ENCODE data around the gene SPATS2. TPM values are rescaled to one million over a fixed set of nuclear protein-coding genes. Genes with fewer than 3 reads are reported as not detected.

SPATS2 gene
- polyA plus RNA-seq, 1 of the 3 experiments (the other 2 are of a cell fraction), result 72.9 TPM

GRCh38 chr12:49346659-49347310 is 20.5 kb upstream of the SPATS2 start, which contains the start of gene DNAJC22:
Gene DNAJC22, plus strand, starts transcription at chr12:49346888. Its CDS starts 1,985 bp downstream, at chr12:49348873.
- POLR2A ChIA-PET, result interaction anchor here (0.9 to 1.5 kb wide), 4 partner anchors 10 to 216 kb away, joined by 3 to 7 read pairs (median 3); partner anchors contain the start of genes C1QL4 and TUBA1B
- Histone ChIP-seq H3K4me1 (ENCODE audit: control insufficient read depth in 1 of 2, insufficient read depth in 2 of 2, low read depth in 1 of 2, low read length in 1 of 2) (peaks cover 15 to 38% of the 10 kb centered on the region in 2 experiments; a peak in 2 of 4 replicates), H4K20me1 (ENCODE audit: insufficient read depth) (no peaks in the 10 kb centered on the region), H3K79me2 (ENCODE audit: insufficient read depth) (no peaks in the 10 kb centered on the region), H3K4me2 (peak within 1 kb of the TSS; percentile 58), H2AFZ (ENCODE audit: low read depth) (peak within 1 kb of the TSS; percentile 71; the same call in 1 of the 2 replicates), H3K9me2 (no peaks in the 10 kb centered on the region), H3K27me3 (ENCODE audit: insufficient read depth) (peaks cover 5% of the 10 kb centered on the region; the same call in 1 of the 2 replicates), H3K36me3 (replicated peaks in 1 of 2; ENCODE audit: control insufficient read depth in 1 of 2, insufficient read depth in 2 of 2, low read length in 1 of 2) (no peaks in the 10 kb centered on the region), H3K4me3 (ENCODE audit: low read depth in 2 of 2, low read length in 1 of 2) (peak within 1 kb of the TSS; percentile 27 to 54), H3F3A (replicated peaks; ENCODE audit: insufficient read depth) (peaks cover 8% of the 10 kb centered on the region), H3K27ac (ENCODE audit: low read depth in 2 of 2, low read length in 1 of 2) (no peak within 1 kb of the TSS), H3K9ac (no peak within 1 kb of the TSS), H3K9me3 (no peaks in the 10 kb centered on the region)
- CTCF ChIA-PET, result interaction anchor here (0.6 to 10.6 kb wide), 58 partner anchors 10 to 1475 kb away, joined by 3 to 256 read pairs (median 5); partner anchors contain the start of genes C1QL4, KCNH3, MCRS1 and PRPF40B
- no peak for TF ChIP-seq TEAD4 (IDR thresholded peaks at IDR 0.05; ENCODE audit: borderline replicate concordance, insufficient read depth)
- no peak for TF ChIP-seq JUND (IDR thresholded peaks at IDR 0.05)
- no peak for TF ChIP-seq RXRA (IDR thresholded peaks at IDR 0.05; ENCODE audit: borderline replicate concordance, low read depth)
- no peak for DNase-seq
- 18% methylated on average over 31 of the region's 47 CpGs for WGBS (ENCODE audit: low lambda C conversion rate)

- H3K4me3 ChIP-seq (ENCODE audit: low read depth in 2 of 2, low read length in 1 of 2), result peak overlapping the region; percentile 19 to 50
- peak overlapping the region; percentile 45; the same call in 1 of the 2 replicates for H3K9ac ChIP-seq
- H3K4me1 ChIP-seq (ENCODE audit: control insufficient read depth in 1 of 2, insufficient read depth in 2 of 2, low read depth in 1 of 2, low read length in 1 of 2), result peaks cover 15 to 38% of the 10 kb centered on the region in 2 experiments; a peak in 2 of 4 replicates
- 32% methylated on average over 26 of the region's 37 CpGs for WGBS (ENCODE audit: low lambda C conversion rate)
- H3K9me2 ChIP-seq, result no peaks in the 10 kb centered on the region
- no peaks in the 10 kb centered on the region for H3K9me3 ChIP-seq
- ChIA-PET POLR2A (interaction anchor here (0.9 to 1.0 kb wide), 4 partner anchors 11 to 217 kb away, joined by 3 to 7 read pairs (median 3); partner anchors contain the start of genes C1QL4 and TUBA1B), CTCF (interaction anchor here (0.5 to 10.6 kb wide), 74 partner anchors 10 to 1476 kb away, joined by 3 to 256 read pairs (median 4); partner anchors contain the start of genes C1QL4, KCNH3, MCRS1 and PRPF40B)
- no peaks in the 10 kb centered on the region for H3K36me3 ChIP-seq (replicated peaks in 1 of 2; ENCODE audit: control insufficient read depth in 1 of 2, insufficient read depth in 2 of 2, low read length in 1 of 2)
- peak overlapping the region; percentile 60; the same call in 1 of the 2 replicates for H2AFZ ChIP-seq (ENCODE audit: low read depth)
- H3K27me3 ChIP-seq (ENCODE audit: insufficient read depth), result peaks cover 5% of the 10 kb centered on the region; the same call in 1 of the 2 replicates
- peak overlapping the region; percentile 58 for H3K4me2 ChIP-seq
- peaks cover 5% of the 10 kb centered on the region for H3F3A ChIP-seq (replicated peaks; ENCODE audit: insufficient read depth)
- no peaks in the 10 kb centered on the region for H3K79me2 ChIP-seq (ENCODE audit: insufficient read depth)
- no peaks in the 10 kb centered on the region for H4K20me1 ChIP-seq (ENCODE audit: insufficient read depth)
- no peak overlapping the region for H3K27ac ChIP-seq (ENCODE audit: low read depth in 2 of 2, low read length in 1 of 2)
- peak; percentile 97 for DNase-seq
- no peak for TF ChIP-seq TCF12 (IDR thresholded peaks at IDR 0.05)
- no peak for TF ChIP-seq MXI1 (IDR thresholded peaks at IDR 0.05; ENCODE audit: low read depth, low read length)
- TF ChIP-seq FOSL2 (IDR thresholded peaks at IDR 0.05; ENCODE audit: borderline replicate concordance, low read depth), result no peak
- no peak for TF ChIP-seq MEF2A (IDR thresholded peaks at IDR 0.05; ENCODE audit: borderline replicate concordance, low read depth)
- TF ChIP-seq MAX (IDR thresholded peaks at IDR 0.05; ENCODE audit: low read depth), result peak; percentile 27; the same call in 1 of the 2 replicates
- TF ChIP-seq ELF1 (IDR thresholded peaks at IDR 0.05), result no peak; the same call in 1 of the 2 replicates
- TF ChIP-seq CTCF (IDR thresholded peaks at IDR 0.05), result peak; percentile 95
- TF ChIP-seq NFIC (IDR thresholded peaks at IDR 0.05; ENCODE audit: borderline replicate concordance), result peak; percentile 67; the same call in 1 of the 2 replicates
- TF ChIP-seq RAD21 (IDR thresholded peaks at IDR 0.05; ENCODE audit: low read length), result peak; percentile 34
- peak; percentile 31; the same call in 1 of the 2 replicates for TF ChIP-seq TAF1 (IDR thresholded peaks at IDR 0.05; ENCODE audit: borderline replicate concordance, low read depth, low read length)
- no peak for TF ChIP-seq SIN3A (IDR thresholded peaks at IDR 0.05; ENCODE audit: borderline replicate concordance, low read depth, low read length)
- peak; percentile 45 for TF ChIP-seq SMC3 (IDR thresholded peaks at IDR 0.05; ENCODE audit: low read depth, low read length)
- no peak for TF ChIP-seq RFX5 (IDR thresholded peaks at IDR 0.05; ENCODE audit: low read length)
- no peak for TF ChIP-seq FOXJ3 (CRISPR knock-in tag; IDR thresholded peaks at IDR 0.05)
- no peak for TF ChIP-seq TEAD4 (IDR thresholded peaks at IDR 0.05; ENCODE audit: borderline replicate concordance, insufficient read depth)
- TF ChIP-seq IRF3 (IDR thresholded peaks at IDR 0.05; ENCODE audit: low read depth, low read length), result no peak
- TF ChIP-seq NRF1 (IDR thresholded peaks at IDR 0.05; ENCODE audit: low read depth, low read length), result no peak; the same call in 1 of the 2 replicates
- peak; percentile 51 for TF ChIP-seq POLR2AphosphoS5 (IDR thresholded peaks at IDR 0.05; ENCODE audit: low read depth, low read length)
- no peak for TF ChIP-seq RXRA (IDR thresholded peaks at IDR 0.05; ENCODE audit: borderline replicate concordance, low read depth)
- TF ChIP-seq GATA2 (CRISPR knock-in tag; IDR thresholded peaks at IDR 0.05), result no peak
- no peak for TF ChIP-seq GABPA (IDR thresholded peaks at IDR 0.05; ENCODE audit: low read depth)
Observed at GRCh38 chr12:49347311-49348193, 19.7 kb upstream of the SPATS2 start.
